Vagina (tissue), 2 donors: Measurements from ENCODE around the gene SYNE1. TPM values are rescaled to one million over a fixed set of nuclear protein-coding genes. Genes with fewer than 3 reads are reported as not detected.
A peak's percentile ranks its signal among the peaks of the same experiment; 100 is the strongest.

ENCODE experiments used
- DNase-seq, 2 donors: peaks; one replicate each; pipeline ENCODE4 v3.0.0-alpha.2; 2017; ENCODE audit errors: extremely low spot score in 2 of 2
- H3K27ac ChIP-seq: fragments of 200-600 bp; sonication (generic); one replicate; pipeline ENCODE4 v1.5.1; 2019
- H3K27me3 ChIP-seq: fragments of 200-600 bp; sonication (generic); one replicate; pipeline ENCODE4 v1.5.1; 2019
- H3K36me3 ChIP-seq, 2 donors: fragments of 200-600 bp; sonication (generic); one replicate each; pipeline ENCODE4 v1.5.1; 2017 to 2019
- H3K4me1 ChIP-seq: fragments of 200-600 bp; sonication (generic); one replicate; pipeline ENCODE4 v1.5.1; 2019
- H3K4me3 ChIP-seq, 2 donors: fragments of 200-600 bp; sonication (generic); 1 replicate in 1 of 2; 2 replicates in 1 of 2; pipeline ENCODE4 v1.5.1; 2016 to 2019
- H3K9me3 ChIP-seq: fragments of 200-600 bp; sonication (generic); one replicate; pipeline ENCODE4 v1.5.1; 2019
- CTCF ChIP-seq, 3 experiments: fragments of 450-650 bp in 2 of 3; fragments of 200-600 bp in 1 of 3; sonication (generic) in 1 of 3; IDR thresholded peaks; one replicate each; pipeline ENCODE4 v1.5.1; 2017 to 2019; ENCODE audit warnings: antibody characterized with exemption in 3 of 3, mild to moderate bottlenecking in 2 of 3, moderate library complexity in 2 of 3
- POLR2A ChIP-seq, 2 donors: fragments of 450-650 bp; IDR thresholded peaks; one replicate each; pipeline ENCODE4 v1.6.1; 2017; ENCODE audit warnings: antibody characterized with exemption in 2 of 2, mild to moderate bottlenecking in 2 of 2, moderate library complexity in 2 of 2
- POLR2AphosphoS5 ChIP-seq, 2 donors: sonication (generic); formaldehyde crosslinking; IDR thresholded peaks; one replicate each; pipeline ENCODE4 v1.9.0; 2017; ENCODE audit warnings: antibody characterized with exemption in 2 of 2, mild to moderate bottlenecking in 2 of 2, low read depth in 1 of 2; ENCODE audit not compliant: insufficient read depth in 1 of 2
- intact Hi-C: fragments of 100-400 bp; cut with DNase I; formaldehyde crosslinking; loops from one replicate; pipeline ENCODE4 v1.15.1; 2023
- total RNA-seq: library from RNA; depleted of rRNA; stranded (reverse); fragments of >200 nt; gene quantifications from one replicate; pipeline ENCODE4 v1.2.3, GENCODE V29; 2016

Gene SYNE1
- total RNA-seq, 1 donor from 2014 or later = 81.5 TPM

GRCh38 chr6:152100183-152100618 is 537.0 kb downstream of the SYNE1 start:
- TF ChIP-seq CTCF (IDR thresholded peaks at IDR 0.05) = no peak
- TF ChIP-seq POLR2AphosphoS5 (IDR thresholded peaks at IDR 0.05; ENCODE audit: insufficient read depth in 1 of 2, low read depth in 1 of 2) = no peak
- TF ChIP-seq POLR2A (IDR thresholded peaks at IDR 0.05) = no peak
- Histone ChIP-seq H3K9me3 (no peaks in the 10 kb centered on the region), H3K27ac (peak overlapping the region; percentile 70), H3K36me3 (peaks cover 0 to 12% of the 10 kb centered on the region in 2 donors), H3K4me3 (no peak overlapping the region), H3K4me1 (peaks cover 21% of the 10 kb centered on the region), H3K27me3 (no peaks in the 10 kb centered on the region)
- DNase-seq = peak in 1 of 2 donors; percentile 86
- intact Hi-C loops = no loop called here

GRCh38 chr6:152099446-152100182 is 537.5 kb downstream of the SYNE1 start:
- peak overlapping the region; percentile 70 for H3K27ac ChIP-seq
- no peaks in the 10 kb centered on the region for H3K27me3 ChIP-seq
- peak in 1 of 2 donors; percentile 37 for DNase-seq
- H3K4me1 ChIP-seq = peaks cover 27% of the 10 kb centered on the region
- no peak for TF ChIP-seq POLR2AphosphoS5 (IDR thresholded peaks at IDR 0.05; ENCODE audit: insufficient read depth in 1 of 2, low read depth in 1 of 2)
- TF ChIP-seq POLR2A (IDR thresholded peaks at IDR 0.05) = no peak
- no peak for TF ChIP-seq CTCF (IDR thresholded peaks at IDR 0.05)
- intact Hi-C loops = no loop called here
- H3K36me3 ChIP-seq = peaks cover 0 to 12% of the 10 kb centered on the region in 2 donors
- H3K4me3 ChIP-seq = no peak overlapping the region
- no peaks in the 10 kb centered on the region for H3K9me3 ChIP-seq

GRCh38 chr6:152098683-152099082 is 538.5 kb downstream of the SYNE1 start:
- Histone ChIP-seq H3K36me3 (peaks cover 0 to 12% of the 10 kb centered on the region in 2 donors), H3K9me3 (no peaks in the 10 kb centered on the region), H3K4me1 (peaks cover 35% of the 10 kb centered on the region), H3K27me3 (no peaks in the 10 kb centered on the region), H3K4me3 (no peak overlapping the region), H3K27ac (peak overlapping the region; percentile 70)
- TF ChIP-seq CTCF (IDR thresholded peaks at IDR 0.05) (no peak), POLR2AphosphoS5 (IDR thresholded peaks at IDR 0.05; ENCODE audit: insufficient read depth in 1 of 2, low read depth in 1 of 2) (no peak), POLR2A (IDR thresholded peaks at IDR 0.05) (no peak)
- intact Hi-C loops = no loop called here
- DNase-seq = peak in 1 of 2 donors; percentile 80

GRCh38 chr6:152096863-152097496 is 540.2 kb downstream of the SYNE1 start:
- TF ChIP-seq POLR2AphosphoS5 (IDR thresholded peaks at IDR 0.05; ENCODE audit: insufficient read depth in 1 of 2, low read depth in 1 of 2) (no peak), POLR2A (IDR thresholded peaks at IDR 0.05) (no peak)
- no peak overlapping the region for H3K4me3 ChIP-seq

GRCh38 chr6:152094992-152095592 is 542.1 kb downstream of the SYNE1 start:
- H3K27ac ChIP-seq = peak overlapping the region; percentile 86
- intact Hi-C loops = no loop called here
- DNase-seq = peak in 1 of 2 donors; percentile 94
- no peaks in the 10 kb centered on the region for H3K9me3 ChIP-seq
- no peaks in the 10 kb centered on the region for H3K27me3 ChIP-seq
- H3K36me3 ChIP-seq = peaks cover 0 to 6% of the 10 kb centered on the region in 2 donors
- no peak for TF ChIP-seq POLR2A (IDR thresholded peaks at IDR 0.05)
- peak; percentile 80 to 96 for TF ChIP-seq POLR2AphosphoS5 (IDR thresholded peaks at IDR 0.05; ENCODE audit: insufficient read depth in 1 of 2, low read depth in 1 of 2)
- TF ChIP-seq CTCF (IDR thresholded peaks at IDR 0.05) = no peak
- no peak overlapping the region for H3K4me3 ChIP-seq
- peaks cover 57% of the 10 kb centered on the region for H3K4me1 ChIP-seq

More at GRCh38 chr6:152096863-152097496, 540.2 kb downstream of the SYNE1 start:
- no peaks in the 10 kb centered on the region for H3K27me3 ChIP-seq
- intact Hi-C loops = no loop called here
- H3K4me1 ChIP-seq = peaks cover 42% of the 10 kb centered on the region
- DNase-seq = peak in 1 of 2 donors; percentile 37
- H3K27ac ChIP-seq = peak overlapping the region; percentile 86
- peaks cover 0 to 6% of the 10 kb centered on the region in 2 donors for H3K36me3 ChIP-seq
- H3K9me3 ChIP-seq = no peaks in the 10 kb centered on the region
